ENCODE results near the gene VIL1.

VIL1 gene

DNA sequence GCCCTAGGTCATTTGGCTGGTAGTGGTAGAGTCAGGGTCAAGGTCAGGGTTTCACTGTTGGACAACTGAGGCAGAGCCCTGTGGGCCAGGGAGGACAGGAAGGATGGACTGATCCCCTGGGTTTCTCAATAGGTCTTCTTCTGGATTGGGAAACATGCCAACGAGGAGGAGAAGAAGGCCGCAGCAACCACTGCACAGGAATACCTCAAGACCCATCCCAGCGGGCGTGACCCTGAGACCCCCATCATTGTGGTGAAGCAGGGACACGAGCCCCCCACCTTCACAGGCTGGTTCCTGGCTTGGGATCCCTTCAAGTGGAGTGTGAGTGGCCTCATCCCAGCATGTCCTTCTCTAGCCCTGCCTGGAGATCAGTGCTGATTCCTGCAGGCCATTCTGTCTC lies 18.1 kb downstream of the VIL1 start:
- TF ChIP-seq, protein P1, sequence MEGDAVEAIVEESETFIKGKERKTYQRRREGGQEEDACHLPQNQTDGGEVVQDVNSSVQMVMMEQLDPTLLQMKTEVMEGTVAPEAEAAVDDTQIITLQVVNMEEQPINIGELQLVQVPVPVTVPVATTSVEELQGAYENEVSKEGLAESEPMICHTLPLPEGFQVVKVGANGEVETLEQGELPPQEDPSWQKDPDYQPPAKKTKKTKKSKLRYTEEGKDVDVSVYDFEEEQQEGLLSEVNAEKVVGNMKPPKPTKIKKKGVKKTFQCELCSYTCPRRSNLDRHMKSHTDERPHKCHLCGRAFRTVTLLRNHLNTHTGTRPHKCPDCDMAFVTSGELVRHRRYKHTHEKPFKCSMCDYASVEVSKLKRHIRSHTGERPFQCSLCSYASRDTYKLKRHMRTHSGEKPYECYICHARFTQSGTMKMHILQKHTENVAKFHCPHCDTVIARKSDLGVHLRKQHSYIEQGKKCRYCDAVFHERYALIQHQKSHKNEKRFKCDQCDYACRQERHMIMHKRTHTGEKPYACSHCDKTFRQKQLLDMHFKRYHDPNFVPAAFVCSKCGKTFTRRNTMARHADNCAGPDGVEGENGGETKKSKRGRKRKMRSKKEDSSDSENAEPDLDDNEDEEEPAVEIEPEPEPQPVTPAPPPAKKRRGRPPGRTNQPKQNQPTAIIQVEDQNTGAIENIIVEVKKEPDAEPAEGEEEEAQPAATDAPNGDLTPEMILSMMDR (IDR thresholded peaks at IDR 0.05; ENCODE audit: low read depth, low read length, missing control alignments): no peak
- no peak for DNase-seq (ENCODE audit: low read depth)
- H3K4me3 ChIP-seq (ENCODE audit: low read depth, low read length): no peak overlapping the region

DNA sequence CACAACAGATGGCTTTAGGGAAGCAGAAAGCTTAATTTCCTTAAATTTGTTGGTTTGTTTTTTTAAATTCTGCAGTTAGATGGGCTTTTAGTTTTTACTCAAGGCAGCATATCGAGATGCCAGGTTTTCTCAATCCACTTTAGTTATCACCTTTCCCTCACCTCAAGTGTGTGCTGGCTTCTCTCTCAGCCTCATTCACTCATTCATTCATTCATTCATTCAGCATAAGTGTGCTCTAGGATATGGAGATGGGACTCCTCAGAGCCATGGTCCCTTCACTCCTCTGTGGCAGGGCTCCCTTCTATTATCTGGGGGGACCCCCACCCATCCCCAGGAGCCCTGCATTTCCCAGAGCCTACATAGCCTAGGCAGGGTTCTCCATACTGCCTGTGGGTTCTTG lies 19.0 kb downstream of the VIL1 start:
- H3K4me3 ChIP-seq (ENCODE audit: low read depth, low read length): no peak overlapping the region
- TF ChIP-seq, protein P1 (IDR thresholded peaks at IDR 0.05; ENCODE audit: low read depth, low read length, missing control alignments): no peak

DNA sequence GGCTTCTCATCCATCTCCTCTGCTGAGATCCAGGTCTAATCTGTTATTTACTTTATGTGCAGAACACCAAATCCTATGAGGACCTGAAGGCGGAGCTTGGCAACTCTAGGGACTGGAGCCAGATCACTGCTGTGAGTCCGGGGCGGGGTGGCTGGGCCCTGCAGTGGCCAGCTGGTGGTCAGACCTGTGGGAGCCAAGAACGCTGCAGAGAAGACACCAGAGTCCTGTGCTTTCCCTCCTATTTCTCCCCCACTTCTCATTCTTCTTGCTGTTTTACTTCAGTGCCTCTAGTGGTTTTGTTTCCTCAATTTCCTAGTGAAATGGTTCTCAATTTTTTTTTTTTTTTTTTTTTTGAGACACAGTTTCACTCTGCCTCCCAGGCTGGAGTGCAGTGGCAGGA lies 19.7 kb downstream of the VIL1 start:
- TF ChIP-seq, protein P1 (IDR thresholded peaks at IDR 0.05; ENCODE audit: low read depth, low read length, missing control alignments): no peak
- DNase-seq (ENCODE audit: low read depth): no peak
- H3K4me3 ChIP-seq (ENCODE audit: low read depth, low read length): no peak overlapping the region

More for the DNA sequence above, 19.0 kb downstream of the VIL1 start:
- no peak for DNase-seq (ENCODE audit: low read depth)

DNA sequence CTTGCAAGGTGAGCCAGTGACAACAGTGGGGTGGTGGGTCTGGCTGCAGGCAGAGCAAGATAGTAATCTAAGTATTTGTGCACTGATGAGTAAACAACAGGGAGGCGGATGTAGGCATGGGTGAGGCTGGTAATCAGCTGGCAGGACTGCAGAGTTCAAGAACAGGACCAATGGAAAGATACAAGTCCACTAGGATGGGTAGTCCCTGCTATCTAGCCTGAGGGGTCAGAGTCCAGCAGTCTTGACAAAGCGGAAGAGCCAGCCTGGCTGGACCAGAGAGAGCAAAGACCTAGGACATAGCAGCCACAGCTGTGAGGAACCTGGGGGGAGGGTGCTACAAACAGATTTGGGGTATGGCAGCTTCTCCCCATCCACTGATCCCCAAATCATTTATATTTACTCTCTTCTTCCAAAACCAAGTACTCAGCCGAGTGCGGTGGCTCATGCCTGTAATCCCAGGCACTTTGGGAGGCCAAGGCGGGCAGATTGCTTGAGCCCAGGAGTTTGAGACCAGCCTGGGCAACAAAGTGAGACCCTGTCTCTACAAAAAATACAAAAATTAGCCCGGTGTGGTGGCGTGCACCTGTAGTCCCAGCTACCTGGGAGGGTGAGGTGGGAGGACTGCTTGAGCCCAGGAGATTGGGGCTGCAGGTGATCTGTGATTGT lies 25.9 kb downstream of the VIL1 start:
- no peak for DNase-seq (ENCODE audit: low read depth)
- TF ChIP-seq, protein P1 (IDR thresholded peaks at IDR 0.05; ENCODE audit: low read depth, low read length, missing control alignments): no peak
- H3K4me3 ChIP-seq (ENCODE audit: low read depth, low read length): no peak overlapping the region

DNA sequence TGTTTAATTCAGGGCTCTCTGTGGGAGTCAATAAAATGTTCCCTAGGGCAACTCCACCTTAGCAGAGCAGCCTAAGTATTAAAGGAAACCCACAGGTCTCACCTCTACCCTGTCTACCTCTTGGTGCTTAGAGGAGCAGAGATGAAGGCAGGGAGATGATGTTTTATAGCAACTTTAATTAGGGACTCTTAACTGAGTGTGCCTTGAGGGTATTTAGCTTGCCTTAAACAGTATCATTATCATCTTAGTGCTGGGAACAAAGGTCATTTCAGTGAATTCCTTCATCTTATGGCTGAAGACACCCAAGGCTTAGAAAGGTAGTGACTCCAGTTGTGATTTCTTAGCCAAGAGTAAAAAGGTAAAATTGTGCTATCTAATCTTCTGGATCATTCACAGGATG lies 26.7 kb downstream of the VIL1 start:
- H3K4me3 ChIP-seq (ENCODE audit: low read depth, low read length): no peak overlapping the region
- TF ChIP-seq, protein P1 (IDR thresholded peaks at IDR 0.05; ENCODE audit: low read depth, low read length, missing control alignments): no peak
- DNase-seq (ENCODE audit: low read depth): no peak

DNA sequence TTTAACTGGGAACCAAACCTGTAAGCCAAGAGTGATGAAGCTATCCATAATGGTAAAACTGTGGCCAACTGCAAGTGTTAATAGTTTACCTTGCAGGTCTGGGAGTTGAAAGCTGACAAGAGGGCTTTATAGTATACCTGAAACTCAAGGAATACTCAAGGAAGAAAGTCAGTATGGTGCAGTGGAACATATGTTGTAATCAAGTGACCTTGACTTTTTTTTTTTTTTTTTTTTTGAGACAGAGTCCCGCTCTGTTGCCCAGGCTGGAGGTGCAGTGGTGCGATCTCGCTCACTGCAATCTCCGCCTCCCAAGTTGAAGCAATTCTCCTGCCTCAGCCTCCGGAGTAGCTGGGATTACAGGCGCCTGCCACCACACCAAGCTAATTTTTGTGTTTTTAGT lies 27.6 kb downstream of the VIL1 start:
- no peak for DNase-seq (ENCODE audit: low read depth)
- H3K4me3 ChIP-seq (ENCODE audit: low read depth, low read length): no peak overlapping the region
- TF ChIP-seq, protein P1 (IDR thresholded peaks at IDR 0.05; ENCODE audit: low read depth, low read length, missing control alignments): no peak

DNA sequence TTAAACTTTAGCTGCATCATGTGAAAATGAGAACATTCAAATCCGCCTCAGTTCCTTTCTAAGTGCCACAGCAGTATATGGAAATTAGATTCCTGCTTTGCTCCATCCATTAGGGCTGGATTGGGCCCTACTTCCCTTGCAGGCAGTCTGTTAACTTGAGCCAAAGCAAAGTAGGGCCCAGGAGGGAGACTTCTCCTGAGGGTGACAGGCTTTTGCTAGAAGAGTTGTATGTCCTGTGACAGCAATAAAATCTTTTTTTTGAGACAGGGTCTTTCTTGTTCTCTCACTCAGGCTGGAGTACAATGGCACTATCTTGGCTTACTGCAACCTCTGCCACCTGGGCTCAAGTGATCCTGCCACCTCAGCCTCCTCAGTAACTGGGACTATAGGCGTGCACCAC lies 28.1 kb downstream of the VIL1 start:
- no peak for DNase-seq (ENCODE audit: low read depth)
- TF ChIP-seq, protein P1 (IDR thresholded peaks at IDR 0.05; ENCODE audit: low read depth, low read length, missing control alignments): no peak
- H3K4me3 ChIP-seq (ENCODE audit: low read depth, low read length): no peak overlapping the region

All from GM12864 (cell line).